ENCODE results near the gene COL4A6. TPM values are rescaled to one million over a fixed set of nuclear protein-coding genes. Genes with fewer than 3 reads are reported as not detected.

Gene COL4A6
- total and polyA plus RNA-seq, 2 donors (not counting 3 experiments of a cell fraction or from before 2014, with no cell fraction given), result 0.49 to 0.62 TPM

DNA sequence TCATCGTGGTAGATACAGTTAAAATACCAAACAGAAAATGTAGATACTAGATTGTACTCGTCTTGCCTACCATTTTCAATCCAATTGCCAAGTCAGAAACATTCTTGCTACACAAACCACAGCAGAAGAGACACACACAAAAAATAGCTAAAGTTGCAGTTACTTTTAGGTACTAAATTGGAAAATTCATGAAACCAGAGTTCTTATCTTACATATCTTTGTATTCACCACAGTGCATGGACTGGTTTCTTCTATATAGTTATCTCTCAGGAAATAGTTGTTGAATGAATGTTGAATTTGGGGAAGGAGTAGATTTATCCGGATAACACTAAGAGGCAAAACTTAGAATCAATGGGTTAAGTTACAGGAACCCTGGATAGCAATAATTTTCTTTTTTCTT is 15.6 kb upstream of the COL4A6 start:
- no peaks in the 10 kb centered on the region for H3K36me3 ChIP-seq (ENCODE audit: control insufficient read depth in 2 of 2, extremely low read depth in 1 of 2, insufficient read depth in 2 of 2, low read length in 2 of 2)
- dilution Hi-C loops (cut with MboI; ENCODE audit: extremely low pct_ligation_motif_present, low sequenced_read_pairs), result no loop called here
- no peak overlapping the region for H2AFZ ChIP-seq (ENCODE audit: low read depth, low read length)
- no peaks in the 10 kb centered on the region for H3K4me1 ChIP-seq (ENCODE audit: control insufficient read depth, extremely low read depth, insufficient read depth, low read length)
- no peaks in the 10 kb centered on the region for H3K9me3 ChIP-seq (replicated peaks; ENCODE audit: control insufficient read depth, insufficient read depth, low read length)
- no peak for TF ChIP-seq POLR2A (IDR thresholded peaks at IDR 0.05; ENCODE audit: low read depth, low read length)
- TF ChIP-seq FOS (IDR thresholded peaks at IDR 0.05; ENCODE audit: borderline replicate concordance, insufficient read depth, low read length), result no peak
- no peak for TF ChIP-seq MYC (IDR thresholded peaks at IDR 0.05; ENCODE audit: low read depth, low read length)
- no peak for TF ChIP-seq EZH2 (IDR thresholded peaks at IDR 0.05; ENCODE audit: borderline replicate concordance, low read depth, low read length, severe bottlenecking)
- no peak for TF ChIP-seq GATA2 (IDR thresholded peaks at IDR 0.05; ENCODE audit: insufficient read depth, insufficient read length, low read depth, low read length)
- TF ChIP-seq, protein P1, sequence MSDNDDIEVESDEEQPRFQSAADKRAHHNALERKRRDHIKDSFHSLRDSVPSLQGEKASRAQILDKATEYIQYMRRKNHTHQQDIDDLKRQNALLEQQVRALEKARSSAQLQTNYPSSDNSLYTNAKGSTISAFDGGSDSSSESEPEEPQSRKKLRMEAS (IDR thresholded peaks at IDR 0.05; ENCODE audit: insufficient read depth, insufficient read length), result no peak
- no peak for TF ChIP-seq JUN (IDR thresholded peaks at IDR 0.05; ENCODE audit: borderline replicate concordance, insufficient read depth, insufficient read length, low read depth)
- TF ChIP-seq, protein P2, sequence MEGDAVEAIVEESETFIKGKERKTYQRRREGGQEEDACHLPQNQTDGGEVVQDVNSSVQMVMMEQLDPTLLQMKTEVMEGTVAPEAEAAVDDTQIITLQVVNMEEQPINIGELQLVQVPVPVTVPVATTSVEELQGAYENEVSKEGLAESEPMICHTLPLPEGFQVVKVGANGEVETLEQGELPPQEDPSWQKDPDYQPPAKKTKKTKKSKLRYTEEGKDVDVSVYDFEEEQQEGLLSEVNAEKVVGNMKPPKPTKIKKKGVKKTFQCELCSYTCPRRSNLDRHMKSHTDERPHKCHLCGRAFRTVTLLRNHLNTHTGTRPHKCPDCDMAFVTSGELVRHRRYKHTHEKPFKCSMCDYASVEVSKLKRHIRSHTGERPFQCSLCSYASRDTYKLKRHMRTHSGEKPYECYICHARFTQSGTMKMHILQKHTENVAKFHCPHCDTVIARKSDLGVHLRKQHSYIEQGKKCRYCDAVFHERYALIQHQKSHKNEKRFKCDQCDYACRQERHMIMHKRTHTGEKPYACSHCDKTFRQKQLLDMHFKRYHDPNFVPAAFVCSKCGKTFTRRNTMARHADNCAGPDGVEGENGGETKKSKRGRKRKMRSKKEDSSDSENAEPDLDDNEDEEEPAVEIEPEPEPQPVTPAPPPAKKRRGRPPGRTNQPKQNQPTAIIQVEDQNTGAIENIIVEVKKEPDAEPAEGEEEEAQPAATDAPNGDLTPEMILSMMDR (IDR thresholded peaks at IDR 0.05; ENCODE audit: extremely low read depth in 1 of 2, insufficient read depth in 1 of 2, low read depth in 1 of 2, low read length in 2 of 2), result no peak
- no peak for TF ChIP-seq POLR2AphosphoS5 (IDR thresholded peaks at IDR 0.05; ENCODE audit: insufficient read depth, low read depth, low read length)
- H4K20me1 ChIP-seq (replicated peaks; ENCODE audit: control insufficient read depth, extremely low read depth, insufficient read depth, low read length), result no peaks in the 10 kb centered on the region
- H3K4me3 ChIP-seq (replicated peaks in 1 of 3; ENCODE audit: insufficient read depth in 1 of 3, low read depth in 1 of 3, low read length in 3 of 3), result no peak overlapping the region
- H3K79me2 ChIP-seq (ENCODE audit: control insufficient read depth, insufficient read depth, low read length), result no peaks in the 10 kb centered on the region
- BruUV-seq (replicated peaks), result no TSS peak
- H3K27ac ChIP-seq (ENCODE audit: insufficient read depth, low read depth, low read length), result no peak overlapping the region
- intact Hi-C loops (cut with micrococcal nuclease), result no loop called here
- FAIRE-seq (no peak), DNase-seq (ENCODE audit: low read depth, low spot score) (peak; percentile 1)
- H3K9me1 ChIP-seq (replicated peaks; ENCODE audit: control insufficient read depth, extremely low read depth, insufficient read depth, low read length), result no peaks in the 10 kb centered on the region
- ChIA-PET CTCF (interaction anchor here (1.0 kb wide), 1 partner anchor 16 kb away, joined by 3 read pairs; no protein-coding TSS in a partner anchor), POLR2A (no interaction called here)
- H3K27me3 ChIP-seq (ENCODE audit: control insufficient read depth in 2 of 2, insufficient read depth in 2 of 2, low read length in 2 of 2), result no peaks in the 10 kb centered on the region
- no peak overlapping the region for H3K4me2 ChIP-seq (ENCODE audit: insufficient read depth, low read length)
- no peak overlapping the region for H3K9ac ChIP-seq (replicated peaks; ENCODE audit: extremely low read depth, insufficient read depth, low read length)

All from endothelial cell of umbilical vein (primary cell).